Pons (tissue), 1 donor: Measurements from ENCODE around the gene NTM.
"Not testable (repeated sequence)": the region's sequence is repeated elsewhere in the genome, so short reads cannot be mapped to it uniquely, and the experiment has no call there.

Source experiments
- DNase-seq: peaks from one replicate; pipeline ENCODE4 v3.0.0-alpha.2; 2016; ENCODE audit warnings: low spot score

Gene NTM

GRCh38 chr11:132358573-132358953, 988.1 kb downstream of the NTM start:
- no peak for DNase-seq

- no peak for DNase-seq
Measured at GRCh38 chr11:132361011-132361550, 990.7 kb downstream of the NTM start.

DNA sequence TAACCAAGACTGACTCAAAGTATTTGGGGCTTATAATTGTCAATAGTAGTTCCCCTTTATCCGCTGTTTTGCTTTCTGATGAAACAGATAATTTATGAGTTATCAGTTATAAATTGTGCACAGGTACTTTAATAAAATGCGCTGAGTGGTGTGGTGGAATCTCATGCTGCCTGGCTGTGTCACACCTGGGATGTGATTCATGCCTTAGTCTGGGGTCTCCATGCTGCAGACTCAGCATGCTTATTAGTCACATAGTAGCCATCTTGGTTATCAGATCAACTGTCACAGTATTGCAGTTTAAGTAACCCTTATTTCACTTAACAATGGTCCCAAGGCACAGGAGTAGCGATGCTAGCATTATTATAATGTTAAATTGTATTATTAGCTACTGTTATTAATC, 995.2 kb downstream of the NTM start:
- no peak for DNase-seq

DNA sequence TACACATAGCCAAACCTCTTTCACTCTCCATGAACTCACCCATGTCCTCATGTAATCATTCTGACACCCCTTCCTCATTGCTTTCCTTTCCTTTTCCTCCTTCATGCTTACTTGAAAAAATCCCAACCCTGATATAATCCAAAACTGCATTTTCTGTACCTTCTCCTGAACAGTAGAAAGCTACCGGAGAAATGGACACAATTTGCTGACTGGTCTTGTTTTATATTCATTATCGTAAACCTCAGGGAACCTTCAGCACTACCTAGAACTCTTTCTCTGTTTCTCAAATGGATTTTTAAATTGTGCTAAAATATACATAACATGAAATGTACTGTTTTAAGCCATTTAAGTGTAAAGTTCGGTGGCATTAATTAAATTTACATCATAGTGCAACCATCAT, 996.9 kb downstream of the NTM start:
- no peak for DNase-seq

- DNase-seq: not testable (repeated sequence)
Measured at GRCh38 chr11:132370114-132370513, 999.7 kb downstream of the NTM start.

- no peak for DNase-seq
Measured at GRCh38 chr11:132373405-132374143, 1003.2 kb downstream of the NTM start.

GRCh38 chr11:132379540-132379939, 1009.1 kb downstream of the NTM start:
- no peak for DNase-seq
